KMS-11 (cell line): ENCODE measurements around the gene MARCKSL1.
A peak's percentile ranks its signal among the peaks of the same experiment; 100 is the strongest.

Experiments used
- H2AFZ ChIP-seq: fragments of 200-600 bp; sonication (generic); 2 replicates; pipeline ENCODE4 v1.6.1; 2016; ENCODE audit warnings: antibody characterized with exemption, mixed run types, low read depth
- H3K27ac ChIP-seq: fragments of 200-600 bp; sonication (generic); 2 replicates; pipeline ENCODE4 v1.6.1; 2016; ENCODE audit warnings: mild to moderate bottlenecking, mixed run types
- H3K27me3 ChIP-seq: fragments of 200-600 bp; sonication (generic); 2 replicates; pipeline ENCODE4 v1.6.1; 2017; ENCODE audit warnings: mild to moderate bottlenecking, low read depth, mixed run types, moderate library complexity; ENCODE audit not compliant: insufficient read depth
- H3K36me3 ChIP-seq: fragments of 200-600 bp; sonication (generic); 2 replicates; pipeline ENCODE4 v1.6.1; 2017; ENCODE audit warnings: mild to moderate bottlenecking, mixed run types; ENCODE audit not compliant: insufficient read depth
- H3K4me1 ChIP-seq: fragments of 200-600 bp; sonication (generic); 2 replicates; pipeline ENCODE4 v1.6.1; 2016; ENCODE audit warnings: mild to moderate bottlenecking, low read depth, mixed run types; ENCODE audit not compliant: poor library complexity, severe bottlenecking
- H3K4me2 ChIP-seq: fragments of 200-600 bp; sonication (generic); 2 replicates; pipeline ENCODE4 v1.7.0; 2016; ENCODE audit warnings: mild to moderate bottlenecking, mixed run types
- H3K4me3 ChIP-seq: fragments of 200-600 bp; sonication (generic); IDR thresholded peaks from 2 replicates; pipeline ENCODE4 v1.6.1; 2017; ENCODE audit warnings: low read depth, low read length, mixed read lengths; ENCODE audit not compliant: insufficient read depth
- H3K79me2 ChIP-seq: fragments of 200-600 bp; sonication (generic); 2 replicates; pipeline ENCODE4 v1.6.1; 2016; ENCODE audit warnings: low read depth, mixed run types; ENCODE audit not compliant: insufficient read depth
- H3K9ac ChIP-seq: fragments of 200-600 bp; sonication (generic); 2 replicates; pipeline ENCODE4 v1.6.1; 2016; ENCODE audit warnings: mild to moderate bottlenecking, mixed run types
- H4K20me1 ChIP-seq: fragments of 200-600 bp; sonication (generic); 2 replicates; pipeline ENCODE4 v1.6.1; 2016; ENCODE audit warnings: mild to moderate bottlenecking, mixed run types; ENCODE audit not compliant: insufficient read depth
- TF ChIP-seq, protein P1 (sequence below): fragments of 200-600 bp; sonication (generic); conservative IDR thresholded peaks from 2 replicates; pipeline ENCODE4 v1.6.1; 2017; ENCODE audit warnings: low read depth, mild to moderate bottlenecking, antibody characterized with exemption, low read length, moderate library complexity, mixed read lengths

The MARCKSL1 gene

GRCh38 chr1:32345289-32345827 is 9.3 kb upstream of the MARCKSL1 start:
- Histone ChIP-seq H3K4me2 (no peak overlapping the region), H3K4me3 (no peak overlapping the region), H3K79me2 (no peaks in the 10 kb centered on the region), H4K20me1 (no peaks in the 10 kb centered on the region), H3K27ac (no peak overlapping the region), H3K9ac (no peak overlapping the region), H3K36me3 (no peaks in the 10 kb centered on the region), H2AFZ (no peak overlapping the region), H3K4me1 (peaks cover 13% of the 10 kb centered on the region), H3K27me3 (no peaks in the 10 kb centered on the region)
- TF ChIP-seq, protein P1, sequence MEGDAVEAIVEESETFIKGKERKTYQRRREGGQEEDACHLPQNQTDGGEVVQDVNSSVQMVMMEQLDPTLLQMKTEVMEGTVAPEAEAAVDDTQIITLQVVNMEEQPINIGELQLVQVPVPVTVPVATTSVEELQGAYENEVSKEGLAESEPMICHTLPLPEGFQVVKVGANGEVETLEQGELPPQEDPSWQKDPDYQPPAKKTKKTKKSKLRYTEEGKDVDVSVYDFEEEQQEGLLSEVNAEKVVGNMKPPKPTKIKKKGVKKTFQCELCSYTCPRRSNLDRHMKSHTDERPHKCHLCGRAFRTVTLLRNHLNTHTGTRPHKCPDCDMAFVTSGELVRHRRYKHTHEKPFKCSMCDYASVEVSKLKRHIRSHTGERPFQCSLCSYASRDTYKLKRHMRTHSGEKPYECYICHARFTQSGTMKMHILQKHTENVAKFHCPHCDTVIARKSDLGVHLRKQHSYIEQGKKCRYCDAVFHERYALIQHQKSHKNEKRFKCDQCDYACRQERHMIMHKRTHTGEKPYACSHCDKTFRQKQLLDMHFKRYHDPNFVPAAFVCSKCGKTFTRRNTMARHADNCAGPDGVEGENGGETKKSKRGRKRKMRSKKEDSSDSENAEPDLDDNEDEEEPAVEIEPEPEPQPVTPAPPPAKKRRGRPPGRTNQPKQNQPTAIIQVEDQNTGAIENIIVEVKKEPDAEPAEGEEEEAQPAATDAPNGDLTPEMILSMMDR: no peak

- no peaks in the 10 kb centered on the region for H3K36me3 ChIP-seq
- no peaks in the 10 kb centered on the region for H3K79me2 ChIP-seq
- no peak overlapping the region for H3K9ac ChIP-seq
- no peaks in the 10 kb centered on the region for H3K27me3 ChIP-seq
- H3K4me2 ChIP-seq: no peak overlapping the region
- no peak overlapping the region for H2AFZ ChIP-seq
- H3K4me1 ChIP-seq: peaks cover 27% of the 10 kb centered on the region
- H3K27ac ChIP-seq: no peak overlapping the region
- TF ChIP-seq, protein P1: no peak
- H4K20me1 ChIP-seq: no peaks in the 10 kb centered on the region
- no peak overlapping the region for H3K4me3 ChIP-seq
These were observed 6.7 kb upstream of the MARCKSL1 start for GRCh38 chr1:32342704-32343103.

DNA sequence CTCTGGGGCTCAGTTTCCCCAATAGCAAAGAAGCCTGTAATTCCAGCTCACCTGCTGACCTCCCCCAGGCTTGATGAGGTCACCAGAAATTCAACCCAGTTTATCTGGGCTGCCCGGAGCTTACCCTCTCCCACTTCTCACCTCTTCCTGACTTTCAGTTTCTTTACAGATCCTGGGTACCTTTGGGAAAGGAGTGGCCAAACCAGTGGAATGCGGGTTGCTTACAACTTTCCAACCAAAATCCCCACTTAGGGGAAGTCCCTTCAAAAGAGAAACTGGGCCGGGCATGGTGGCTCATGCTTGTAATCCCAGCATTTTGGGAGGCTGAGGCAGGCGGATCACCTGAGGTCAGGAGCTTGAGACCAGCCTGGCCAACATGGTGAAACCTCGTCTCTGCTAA is 5.9 kb upstream of the MARCKSL1 start:
- no peaks in the 10 kb centered on the region for H3K27me3 ChIP-seq
- H3K4me3 ChIP-seq: no peak overlapping the region
- no peak overlapping the region for H3K27ac ChIP-seq
- TF ChIP-seq, protein P1: no peak
- H3K4me2 ChIP-seq: peak overlapping the region; percentile 54; the same call in 1 of the 2 replicates
- no peaks in the 10 kb centered on the region for H3K79me2 ChIP-seq
- H3K36me3 ChIP-seq: no peaks in the 10 kb centered on the region
- no peaks in the 10 kb centered on the region for H4K20me1 ChIP-seq
- no peak overlapping the region for H3K9ac ChIP-seq
- H2AFZ ChIP-seq: no peak overlapping the region
- peaks cover 35% of the 10 kb centered on the region for H3K4me1 ChIP-seq

DNA sequence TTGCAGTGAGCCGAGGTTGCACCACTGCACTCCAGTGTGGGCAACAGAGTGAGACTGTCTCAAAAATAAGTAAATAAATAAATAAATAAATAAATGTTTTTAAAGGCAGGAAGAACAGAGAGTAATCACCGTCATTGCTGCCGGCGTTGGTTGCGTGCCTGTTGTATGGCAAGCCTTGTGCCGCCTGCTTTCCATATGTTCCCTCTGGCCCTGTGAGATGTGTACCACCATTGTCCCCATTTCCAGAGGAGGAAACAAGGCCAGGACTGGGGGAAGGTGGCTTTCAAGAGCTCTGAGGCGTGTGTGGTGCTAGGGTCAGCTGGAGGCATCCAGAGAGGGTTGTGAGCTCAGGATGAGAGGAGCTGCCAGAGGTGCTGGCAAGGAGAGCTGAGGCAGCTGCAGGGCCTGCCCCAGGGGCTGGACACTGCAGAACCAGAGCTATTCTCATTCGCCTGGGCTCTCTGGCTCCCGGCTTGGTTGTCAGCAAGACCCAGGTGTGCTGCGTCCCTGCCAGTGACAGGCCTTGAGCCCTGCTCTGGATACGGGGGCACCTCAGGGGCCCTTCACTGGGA is 5.2 kb upstream of the MARCKSL1 start:
- H3K4me2 ChIP-seq: no peak overlapping the region
- no peaks in the 10 kb centered on the region for H3K36me3 ChIP-seq
- no peaks in the 10 kb centered on the region for H3K79me2 ChIP-seq
- TF ChIP-seq, protein P1: no peak
- peaks cover 42% of the 10 kb centered on the region for H3K4me1 ChIP-seq
- no peaks in the 10 kb centered on the region for H3K27me3 ChIP-seq
- no peak overlapping the region for H2AFZ ChIP-seq
- no peak overlapping the region for H3K4me3 ChIP-seq
- H3K9ac ChIP-seq: no peak overlapping the region
- H4K20me1 ChIP-seq: no peaks in the 10 kb centered on the region
- no peak overlapping the region for H3K27ac ChIP-seq
